ENCODE data around the gene TOPBP1.
"Not testable (repeated sequence)": the region's sequence is repeated elsewhere in the genome, so short reads cannot be mapped to it uniquely, and the experiment has no call there.

GRCh38 chr3:133551589-133551988 is 110.2 kb downstream of the TOPBP1 start:
- TF ChIP-seq CTCF (IDR thresholded peaks at IDR 0.05; ENCODE audit: borderline replicate concordance, extremely low read depth, low read length, poor library complexity, severe bottlenecking); EZH2 (IDR thresholded peaks at IDR 0.05; ENCODE audit: borderline replicate concordance, low read depth, low read length, severe bottlenecking): not testable (repeated sequence)

Data from DND-41 (cell line).